ENCODE results near the gene SYPL2. TPM values are rescaled to one million over a fixed set of nuclear protein-coding genes. Genes with fewer than 3 reads are reported as not detected.

Gene SYPL2
- total RNA-seq, 1 donor from 2014 or later, result not detected

GRCh38 chr1:109499081-109499480, 32.7 kb downstream of the SYPL2 start:
- peaks cover 5% of the 10 kb centered on the region for H3K36me3 Mint-ChIP-seq
- Histone ChIP-seq H3K27me3 (no peaks in the 10 kb centered on the region), H3F3A (ENCODE audit: low read depth) (peaks cover 27% of the 10 kb centered on the region), H3K79me2 (ENCODE audit: low read depth) (peaks cover 6% of the 10 kb centered on the region), H3K4me2 (no peak overlapping the region), H3K36me3 (no peaks in the 10 kb centered on the region), H3K27ac (no peak overlapping the region), H3K4me3 (no peak overlapping the region), H2AFZ (replicated peaks) (no peak overlapping the region), H4K20me1 (ENCODE audit: low read depth) (peaks cover 7% of the 10 kb centered on the region), H3K9ac (no peak overlapping the region), H3K9me3 (ENCODE audit: low read depth) (no peaks in the 10 kb centered on the region), H3K4me1 (peaks cover 20% of the 10 kb centered on the region)
- H3K4me3 Mint-ChIP-seq, result no peak overlapping the region
- no peak for DNase-seq (ENCODE audit: low spot score)
- H3K27ac Mint-ChIP-seq, result no peak overlapping the region
- TF ChIP-seq EZH2 (IDR thresholded peaks at IDR 0.05) (no peak), CTCF (IDR thresholded peaks at IDR 0.05) (no peak), EZH2phosphoT487 (IDR thresholded peaks at IDR 0.05) (no peak)
- H3K4me1 Mint-ChIP-seq, result peaks cover 67% of the 10 kb centered on the region
- peaks cover 5% of the 10 kb centered on the region for H3K27me3 Mint-ChIP-seq (ENCODE audit: insufficient read depth, low read depth)
- no peaks in the 10 kb centered on the region for H3K9me3 Mint-ChIP-seq

- TF ChIP-seq EZH2phosphoT487 (IDR thresholded peaks at IDR 0.05), result no peak
- TF ChIP-seq CTCF (IDR thresholded peaks at IDR 0.05), result peak; percentile 56
- peaks cover 5% of the 10 kb centered on the region for H3K36me3 Mint-ChIP-seq
- H3K27ac Mint-ChIP-seq, result peak overlapping the region; percentile 57
- H3K4me2 ChIP-seq, result no peak overlapping the region
- no peak overlapping the region for H3K4me3 ChIP-seq
- H3K4me1 ChIP-seq, result peaks cover 16% of the 10 kb centered on the region
- H3F3A ChIP-seq (ENCODE audit: low read depth), result peaks cover 23% of the 10 kb centered on the region
- H3K27me3 Mint-ChIP-seq (ENCODE audit: insufficient read depth, low read depth), result peaks cover 2% of the 10 kb centered on the region
- peaks cover 60% of the 10 kb centered on the region for H3K4me1 Mint-ChIP-seq
- H4K20me1 ChIP-seq (ENCODE audit: low read depth), result peaks cover 7% of the 10 kb centered on the region
- H3K4me3 Mint-ChIP-seq, result no peak overlapping the region
- H3K36me3 ChIP-seq, result no peaks in the 10 kb centered on the region
- H3K27ac ChIP-seq, result peak overlapping the region; percentile 58
- H2AFZ ChIP-seq (replicated peaks), result no peak overlapping the region
- H3K79me2 ChIP-seq (ENCODE audit: low read depth), result peaks cover 2% of the 10 kb centered on the region
- no peak overlapping the region for H3K9ac ChIP-seq
- H3K9me3 ChIP-seq (ENCODE audit: low read depth), result no peaks in the 10 kb centered on the region
- DNase-seq (ENCODE audit: low spot score), result peak; percentile 64
- H3K27me3 ChIP-seq, result no peaks in the 10 kb centered on the region
- H3K9me3 Mint-ChIP-seq, result no peaks in the 10 kb centered on the region
Observed at GRCh38 chr1:109499661-109500536, 33.6 kb downstream of the SYPL2 start.

GRCh38 chr1:109500941-109501381, 34.6 kb downstream of the SYPL2 start:
- H3K9me3 Mint-ChIP-seq, result no peaks in the 10 kb centered on the region
- no peak for DNase-seq (ENCODE audit: low spot score)
- peaks cover 5% of the 10 kb centered on the region for H3K36me3 Mint-ChIP-seq
- no peak overlapping the region for H3K27ac Mint-ChIP-seq
- Histone ChIP-seq H3K27ac (no peak overlapping the region), H3K36me3 (no peaks in the 10 kb centered on the region), H3K4me1 (peaks cover 15% of the 10 kb centered on the region), H3K4me3 (no peak overlapping the region), H3F3A (ENCODE audit: low read depth) (peaks cover 23% of the 10 kb centered on the region), H3K4me2 (no peak overlapping the region), H2AFZ (replicated peaks) (no peak overlapping the region), H3K79me2 (ENCODE audit: low read depth) (no peaks in the 10 kb centered on the region), H3K9me3 (ENCODE audit: low read depth) (no peaks in the 10 kb centered on the region), H3K9ac (no peak overlapping the region), H3K27me3 (no peaks in the 10 kb centered on the region), H4K20me1 (ENCODE audit: low read depth) (peaks cover 7% of the 10 kb centered on the region)
- peaks cover 2% of the 10 kb centered on the region for H3K27me3 Mint-ChIP-seq (ENCODE audit: insufficient read depth, low read depth)
- no peak overlapping the region for H3K4me3 Mint-ChIP-seq
- TF ChIP-seq CTCF (IDR thresholded peaks at IDR 0.05) (no peak), EZH2phosphoT487 (IDR thresholded peaks at IDR 0.05) (no peak), EZH2 (IDR thresholded peaks at IDR 0.05) (no peak)
- peaks cover 55% of the 10 kb centered on the region for H3K4me1 Mint-ChIP-seq

Data from neural progenitor cell (in vitro differentiated cells).